Psoas muscle (tissue), 8 donors: ENCODE data around the gene CMTM8. TPM values are rescaled to one million over a fixed set of nuclear protein-coding genes. Genes with fewer than 3 reads are reported as not detected.

ENCODE experiments used
- ATAC-seq, 4 donors: fragments of 200-7000 bp; cut with Tn5 transposase; one replicate each; pipeline ENCODE4 v1.9.1; 2020; ENCODE audit warnings: moderate library complexity in 3 of 4, mild to moderate bottlenecking in 2 of 4
- DNase-seq, 2 donors: peaks; one replicate each; pipeline ENCODE4 v3.0.0-alpha.2; 2020
- H3K27ac ChIP-seq: fragments of 200-600 bp; one replicate; pipeline ENCODE4 v1.8.0; 2022
- H3K27me3 ChIP-seq, 3 donors: fragments of 200-600 bp in 1 of 3; one replicate each; pipeline versions ENCODE4 v1.6.1 to v1.8.0; 2013 to 2022; ENCODE audit warnings: low read length in 2 of 3, mild to moderate bottlenecking in 2 of 3, moderate library complexity in 1 of 3; ENCODE audit not compliant: insufficient read depth in 3 of 3
- H3K36me3 ChIP-seq, 2 donors: fragments of 200-600 bp in 1 of 2; one replicate each; pipeline versions ENCODE4 v1.6.1 to v1.8.0; 2013 to 2022; ENCODE audit warnings: low read depth in 1 of 2, mild to moderate bottlenecking in 1 of 2, moderate library complexity in 1 of 2; ENCODE audit not compliant: insufficient read depth in 1 of 2
- H3K4me1 ChIP-seq: fragments of 200-600 bp; one replicate; pipeline ENCODE4 v1.8.0; 2022
- H3K4me3 ChIP-seq: fragments of 200-600 bp; one replicate; pipeline ENCODE4 v1.8.0; 2022; ENCODE audit warnings: mild to moderate bottlenecking
- H3K9me3 ChIP-seq: fragments of 200-600 bp; one replicate; pipeline ENCODE4 v1.8.0; 2022
- WGBS, 3 donors: extraction: QIAGEN DNeasy Blood & Tissue Kit; methylation state at CpG; one replicate each; pipeline versions ENCODE4 v1.1.6 to v1.1.7; 2013; 5-methylcytosine and 5-hydroxymethylcytosine counted together
- intact Hi-C, 2 donors: fragments of 100-400 bp; cut with DNase I; formaldehyde crosslinking; loops; one replicate each; pipeline versions ENCODE4 v1.11.0 to v1.14.2; 2022
- polyA plus RNA-seq, 3 donors: library from polyadenylated mRNA; stranded (reverse); fragments of 200-250 nt; gene quantifications; one replicate each; pipeline ENCODE4 v1.2.3, GENCODE V29; 2013
- total RNA-seq, 4 donors: library from RNA; stranded (reverse); fragmentation: NEBNext Ultra II Directional in 2 of 4; extraction: Animal tissue kit (Norgen Biotek cat#: 25700) in 2 of 4; gene quantifications; one replicate each; pipeline versions ENCODE4 v1.2.1 to v1.2.4, GENCODE V29; 2021 to 2023
- TF ChIP-seq, protein P1 (sequence below): fragments of 200-600 bp; IDR thresholded peaks from one replicate; pipeline ENCODE4 v1.8.0; 2022; ENCODE audit warnings: antibody characterized with exemption
- donor health status: healthy with polysubstance abuse.
- donor health status: DM: no; HTN: no; CAD: no; lungs with moderate emphysema.
- donor health status: Bipolar disorder and iron deficiency.
- donor health status: healthy.
- donor health status: DM: yes; HTN: yes; CAD: no.
- donor health status: DM: no; HTN: no; CAD: no.
- donor health status: DM: no; HTN: no; CAD: no.
- donor health status: DM: yes; HTN: yes; CAD: no.

Gene CMTM8
- total and polyA plus RNA-seq, 7 donors, result 0.97 to 4.2 (median 2.0) TPM

DNA sequence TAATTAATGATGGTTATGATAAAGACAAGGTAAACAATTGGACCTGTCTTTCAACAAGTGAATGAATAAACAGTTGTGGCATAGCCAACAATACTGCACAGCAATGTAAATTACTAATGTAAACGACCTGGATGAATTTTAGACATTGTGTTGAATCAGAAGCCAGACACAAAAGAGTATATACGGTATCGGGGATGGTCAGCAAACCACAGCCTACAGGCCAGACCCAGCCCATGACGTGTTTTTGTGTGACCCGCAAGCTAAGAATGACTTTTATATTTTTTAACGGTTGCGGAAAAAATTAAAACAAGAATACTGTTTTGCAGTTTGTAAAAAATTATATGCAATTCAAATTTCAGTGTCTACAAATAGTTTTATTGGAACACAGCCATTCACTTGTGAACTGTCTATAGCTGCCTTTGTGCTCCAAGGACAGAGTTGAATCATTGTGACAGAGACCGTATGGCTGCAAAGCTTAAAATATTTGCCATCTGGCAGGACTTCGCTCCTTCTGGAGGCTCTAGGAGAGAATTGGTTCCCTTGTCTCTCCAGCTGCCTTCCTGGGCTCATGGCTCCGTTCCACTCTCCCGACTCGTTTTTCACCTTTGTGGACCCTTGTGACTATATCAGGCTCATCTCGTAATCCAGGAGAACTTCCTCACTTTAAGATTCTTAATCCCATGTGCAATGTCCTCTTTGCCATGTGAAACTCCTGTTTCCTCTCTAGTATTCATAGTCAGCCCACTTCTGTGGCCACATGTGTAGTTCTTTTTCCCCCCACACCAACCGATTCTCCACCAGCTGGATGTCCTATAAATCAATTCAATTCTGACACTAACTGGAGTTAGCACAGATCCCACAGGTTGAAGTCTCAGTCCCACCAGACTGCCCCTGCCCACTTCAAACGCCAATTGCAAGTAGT is 72.7 kb downstream of the CMTM8 start:
- 41 to 48% (median 44%) methylated on average over 15 of the region's 15 CpGs for WGBS, 3 donors
- TF ChIP-seq, protein P1, sequence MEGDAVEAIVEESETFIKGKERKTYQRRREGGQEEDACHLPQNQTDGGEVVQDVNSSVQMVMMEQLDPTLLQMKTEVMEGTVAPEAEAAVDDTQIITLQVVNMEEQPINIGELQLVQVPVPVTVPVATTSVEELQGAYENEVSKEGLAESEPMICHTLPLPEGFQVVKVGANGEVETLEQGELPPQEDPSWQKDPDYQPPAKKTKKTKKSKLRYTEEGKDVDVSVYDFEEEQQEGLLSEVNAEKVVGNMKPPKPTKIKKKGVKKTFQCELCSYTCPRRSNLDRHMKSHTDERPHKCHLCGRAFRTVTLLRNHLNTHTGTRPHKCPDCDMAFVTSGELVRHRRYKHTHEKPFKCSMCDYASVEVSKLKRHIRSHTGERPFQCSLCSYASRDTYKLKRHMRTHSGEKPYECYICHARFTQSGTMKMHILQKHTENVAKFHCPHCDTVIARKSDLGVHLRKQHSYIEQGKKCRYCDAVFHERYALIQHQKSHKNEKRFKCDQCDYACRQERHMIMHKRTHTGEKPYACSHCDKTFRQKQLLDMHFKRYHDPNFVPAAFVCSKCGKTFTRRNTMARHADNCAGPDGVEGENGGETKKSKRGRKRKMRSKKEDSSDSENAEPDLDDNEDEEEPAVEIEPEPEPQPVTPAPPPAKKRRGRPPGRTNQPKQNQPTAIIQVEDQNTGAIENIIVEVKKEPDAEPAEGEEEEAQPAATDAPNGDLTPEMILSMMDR, result no peak
- Histone ChIP-seq H3K4me1 (peaks cover 5% of the 10 kb centered on the region), H3K36me3 (no peaks in the 10 kb centered on the region), H3K9me3 (no peaks in the 10 kb centered on the region), H3K27me3 (no peaks in the 10 kb centered on the region), H3K4me3 (no peak overlapping the region), H3K27ac (no peak overlapping the region)
- DNase-seq, result no peak
- intact Hi-C loops, result no loop called here
- no peak for ATAC-seq

DNA sequence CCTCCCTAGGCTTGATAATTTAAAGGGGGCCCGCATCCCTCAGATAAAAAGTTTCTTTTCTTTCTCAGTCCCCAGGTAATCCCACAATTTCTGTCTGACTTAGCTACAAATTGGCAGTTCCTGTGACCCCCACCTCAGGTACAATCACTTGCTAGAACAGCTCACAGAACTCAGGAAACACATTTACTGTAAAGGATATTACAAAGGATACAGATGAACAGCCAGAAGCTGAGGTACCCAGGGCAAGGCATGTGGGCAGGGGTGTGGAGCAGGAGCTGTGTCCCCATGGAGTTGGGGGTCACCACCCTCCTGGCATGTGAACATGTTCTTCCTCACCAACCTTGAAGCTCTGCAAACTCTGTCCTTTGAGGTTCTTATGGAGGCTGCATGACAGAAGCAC is 73.8 kb downstream of the CMTM8 start:
- TF ChIP-seq, protein P1, result no peak
- ATAC-seq, result no peak
- WGBS, 3 donors, result 86 to 87% (median 86%) methylated on average over 1 of the region's 1 CpG
- Histone ChIP-seq H3K4me3 (no peak overlapping the region), H3K27ac (no peak overlapping the region), H3K9me3 (no peaks in the 10 kb centered on the region), H3K4me1 (peaks cover 5% of the 10 kb centered on the region), H3K27me3 (no peaks in the 10 kb centered on the region), H3K36me3 (no peaks in the 10 kb centered on the region)
- intact Hi-C loops, result no loop called here
- no peak for DNase-seq

DNA sequence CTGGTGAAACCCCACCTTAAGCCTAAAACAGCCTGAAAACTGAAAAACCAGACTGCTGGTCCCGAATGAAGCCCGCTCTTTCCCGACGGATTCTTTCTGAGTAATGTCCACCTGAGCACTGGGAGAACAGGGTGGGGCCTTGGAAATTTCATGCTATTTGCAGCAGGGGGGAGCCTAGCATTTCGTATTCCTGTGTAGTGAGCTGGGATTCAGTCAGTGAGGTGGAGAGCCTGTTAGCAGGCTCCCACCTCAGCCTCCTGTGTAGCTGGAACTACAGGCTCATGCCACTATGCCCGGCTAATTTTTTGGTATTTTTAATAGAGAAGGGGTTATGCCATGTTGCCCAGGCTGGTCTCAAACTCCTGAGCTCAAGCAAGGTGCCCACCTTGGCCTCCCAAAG is 74.7 kb downstream of the CMTM8 start:
- H3K27ac ChIP-seq, result no peak overlapping the region
- no peaks in the 10 kb centered on the region for H3K9me3 ChIP-seq
- peaks cover 5% of the 10 kb centered on the region for H3K4me1 ChIP-seq
- no peaks in the 10 kb centered on the region for H3K27me3 ChIP-seq
- ATAC-seq (no peak), DNase-seq (no peak)
- 88 to 97% (median 91%) methylated on average over 6 of the region's 6 CpGs for WGBS, 3 donors
- no peaks in the 10 kb centered on the region for H3K36me3 ChIP-seq
- TF ChIP-seq, protein P1, result no peak
- intact Hi-C loops, result no loop called here
- no peak overlapping the region for H3K4me3 ChIP-seq

DNA sequence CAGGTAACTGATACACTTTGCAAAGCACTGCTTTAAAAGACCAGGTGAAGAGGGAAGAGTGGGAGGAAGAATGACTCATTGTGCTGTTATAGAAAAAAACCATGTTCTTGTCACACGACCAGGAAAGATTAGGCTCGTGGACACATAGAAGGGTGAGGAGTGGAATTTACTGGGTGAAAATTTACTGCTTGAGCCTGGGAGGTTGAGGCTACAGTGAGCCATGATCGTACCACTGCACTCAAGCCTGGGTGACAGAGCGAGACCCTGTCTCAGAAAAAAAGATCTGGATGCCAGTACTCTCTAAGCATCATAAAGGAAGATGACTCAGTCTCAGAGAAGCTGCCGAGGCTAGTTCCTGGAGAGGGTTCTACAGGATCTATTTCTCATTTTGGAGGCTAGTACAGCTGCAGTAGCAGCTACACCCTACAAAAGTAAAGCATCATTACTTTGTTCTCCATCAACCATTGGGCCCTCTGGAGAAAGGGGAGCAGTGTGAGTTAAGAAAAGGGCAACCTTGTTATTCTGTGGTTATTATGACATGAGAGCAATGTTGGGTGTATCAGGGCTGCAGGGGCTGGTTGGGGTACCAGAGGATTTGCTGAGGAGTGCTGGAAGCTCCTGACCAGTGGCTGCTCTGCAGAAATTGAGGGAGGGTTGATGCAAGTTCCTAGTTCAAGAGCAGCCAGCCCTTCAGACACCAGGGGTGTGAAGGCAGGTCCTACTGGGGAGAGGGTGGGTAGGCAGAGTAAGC is 75.4 kb downstream of the CMTM8 start:
- WGBS, 3 donors, result 41 to 58% (median 48%) methylated on average over 5 of the region's 5 CpGs
- no peak overlapping the region for H3K27ac ChIP-seq
- H3K36me3 ChIP-seq, result no peaks in the 10 kb centered on the region
- intact Hi-C loops, result no loop called here
- H3K4me3 ChIP-seq, result no peak overlapping the region
- ATAC-seq, result no peak
- TF ChIP-seq, protein P1, result no peak
- no peak for DNase-seq
- H3K9me3 ChIP-seq, result no peaks in the 10 kb centered on the region
- peaks cover 5% of the 10 kb centered on the region for H3K4me1 ChIP-seq
- no peaks in the 10 kb centered on the region for H3K27me3 ChIP-seq
